GM20431 (cell line): ENCODE results near the gene C7.
"Not testable (repeated sequence)": the region's sequence is repeated elsewhere in the genome, so short reads cannot be mapped to it uniquely, and the experiment has no call there.

Experiments used
- in situ Hi-C: fragments of 300-500 bp; cut with MseI, MboI; formaldehyde crosslinking; loops from one replicate; pipeline ENCODE4 v1.15.0; 2020; ENCODE audit warnings: low sequenced_read_pairs; ENCODE audit not compliant: unreplicated experiment

The C7 gene

GRCh38 chr5:40988746-40989510 lies 79.6 kb downstream of the C7 start:
- in situ Hi-C loops: no loop called here

GRCh38 chr5:40991168-40991980 lies 82.1 kb downstream of the C7 start:
- in situ Hi-C loops: no loop called here

GRCh38 chr5:40991981-40992559 lies 82.8 kb downstream of the C7 start:
- in situ Hi-C loops: no loop called here

GRCh38 chr5:40995801-40996586 lies 86.7 kb downstream of the C7 start:
- in situ Hi-C loops: no loop called here

- in situ Hi-C loops: no loop called here
Measured at GRCh38 chr5:40999142-40999541, 89.8 kb downstream of the C7 start.

- in situ Hi-C loops: no loop called here
Measured at GRCh38 chr5:40999966-41000365, 90.7 kb downstream of the C7 start.

- in situ Hi-C loops: no loop called here
Measured at GRCh38 chr5:41003670-41004376, 94.5 kb downstream of the C7 start.

- in situ Hi-C loops: no loop called here
Measured at GRCh38 chr5:41004931-41005330, 95.6 kb downstream of the C7 start.

- in situ Hi-C loops: no loop called here
Measured at GRCh38 chr5:41009232-41009631, 99.9 kb downstream of the C7 start.

GRCh38 chr5:41010572-41010971 lies 101.3 kb downstream of the C7 start:
- in situ Hi-C loops: no loop called here

- in situ Hi-C loops: no loop called here
Measured at GRCh38 chr5:41012318-41012717, 103.0 kb downstream of the C7 start.

- in situ Hi-C loops: not testable (repeated sequence)
Measured at GRCh38 chr5:41022600-41022999, 113.3 kb downstream of the C7 start.
